Activated T-helper 1 cell treated with anti-CD3 and anti-CD28 coated beads, Interleukin-2, amount 50 U/mL, for 16 hours (primary cell): Measurements from ENCODE around the gene EFHC1.

Experiments used
- DNase-seq, 2 donors: peaks; one replicate each; pipeline ENCODE4 v3.0.0-alpha.2; 2020; ENCODE audit warnings: low read depth in 1 of 2, low spot score in 1 of 2

The EFHC1 gene

DNA sequence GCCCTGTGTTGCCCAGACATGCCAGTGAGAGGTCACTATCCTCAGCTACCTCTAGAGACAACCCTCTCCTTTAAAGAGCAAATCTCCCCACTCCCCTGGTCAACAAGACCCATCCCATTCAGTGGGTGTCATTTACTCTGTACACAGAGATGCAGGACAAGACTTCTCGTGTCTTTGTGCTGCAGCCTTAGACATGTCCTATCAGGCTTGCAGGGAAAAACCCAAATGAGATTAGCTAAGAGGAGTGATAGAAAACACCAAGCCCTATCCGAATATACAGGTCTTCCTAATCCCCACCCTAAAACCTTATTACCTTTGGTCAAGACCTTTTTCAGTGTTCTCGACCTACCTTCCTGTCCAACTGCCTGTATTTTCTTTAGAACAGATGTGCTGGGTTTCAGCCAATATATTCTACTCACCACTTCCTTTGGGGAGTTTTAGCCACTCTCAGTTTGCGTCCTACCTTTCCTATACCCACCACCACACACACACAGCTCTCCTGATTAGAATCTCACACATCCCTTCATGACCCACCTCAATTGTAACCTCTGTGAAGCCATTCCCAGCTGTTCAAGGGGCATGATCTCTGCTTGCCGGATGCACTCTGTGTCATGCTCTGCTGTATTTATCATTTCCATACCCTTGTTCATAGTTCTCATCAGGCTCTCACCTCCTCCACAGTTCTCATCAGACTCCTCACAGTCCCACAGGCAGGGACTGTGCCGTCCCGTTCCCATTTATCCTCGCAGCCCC lies 117.0 kb downstream of the EFHC1 start:
- no peak for DNase-seq

DNA sequence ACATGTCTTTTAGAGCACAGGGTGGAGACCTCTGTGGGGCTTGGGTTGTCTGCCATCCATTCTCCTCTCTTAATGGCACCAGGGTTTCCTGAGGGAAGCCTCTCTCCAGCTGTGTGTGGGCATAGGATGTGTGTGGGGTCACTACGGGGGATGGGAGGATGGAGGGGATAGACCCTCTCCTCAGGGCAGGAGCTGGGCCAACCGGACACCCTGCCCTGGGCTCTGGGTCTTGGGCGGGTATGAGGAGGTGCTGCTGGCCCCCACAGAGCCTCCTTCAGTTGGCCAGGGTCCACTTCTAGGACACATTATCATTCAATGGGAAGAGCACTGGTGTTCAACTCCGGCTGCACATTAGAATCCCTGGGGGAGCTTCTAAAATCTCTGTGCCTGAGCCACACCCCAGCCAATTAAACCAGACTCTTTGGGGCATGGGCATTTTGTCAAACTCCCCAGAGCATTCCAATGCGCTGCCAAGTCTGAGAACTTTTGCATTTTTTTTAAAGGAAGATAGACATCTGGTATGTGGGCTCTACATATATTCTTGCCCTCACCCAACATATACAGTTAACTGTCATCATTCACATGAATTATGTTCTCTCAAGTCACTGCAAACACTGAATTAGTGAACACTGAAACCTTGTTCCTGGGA lies 118.2 kb downstream of the EFHC1 start:
- DNase-seq: no peak

DNA sequence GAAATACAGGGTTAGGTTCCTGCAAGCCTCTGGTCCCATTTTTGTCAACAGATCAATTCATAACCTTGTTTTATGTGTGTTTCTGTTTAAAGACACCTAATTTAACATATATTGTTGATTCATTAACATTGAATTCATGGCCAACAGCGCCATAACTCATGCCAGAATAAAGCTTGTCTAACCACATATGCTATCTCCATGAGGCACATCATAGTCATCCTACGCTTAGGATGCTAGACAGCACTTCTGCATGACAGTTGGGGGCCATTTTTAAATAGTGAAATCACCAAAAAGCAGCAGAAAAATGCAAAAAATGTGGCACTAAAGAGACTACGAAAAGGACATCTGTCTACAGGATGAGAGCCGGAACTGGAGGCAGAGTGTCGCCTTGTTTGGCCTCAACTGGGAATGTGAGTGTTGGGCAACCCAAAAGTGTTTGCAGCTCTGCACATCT lies 118.8 kb downstream of the EFHC1 start:
- DNase-seq: no peak

DNA sequence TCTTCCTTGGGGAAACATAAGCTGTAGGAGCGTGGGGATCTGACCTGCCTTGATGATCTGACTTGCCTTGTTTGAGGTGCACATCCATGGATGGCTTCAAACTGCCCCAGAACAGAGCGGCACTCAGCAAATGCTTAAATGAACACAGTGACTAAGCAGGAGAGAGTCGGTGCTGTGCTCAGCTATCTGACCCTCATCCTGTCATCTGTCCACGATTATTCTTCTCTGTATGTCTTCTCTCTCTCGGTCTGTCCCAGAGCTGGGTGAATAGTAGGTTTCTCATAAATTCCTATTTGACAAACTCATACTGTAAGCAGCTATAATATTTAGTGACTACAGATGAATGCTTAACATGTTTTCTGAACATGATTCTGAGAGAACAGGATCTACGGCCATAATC lies 119.5 kb downstream of the EFHC1 start:
- DNase-seq: no peak

DNA sequence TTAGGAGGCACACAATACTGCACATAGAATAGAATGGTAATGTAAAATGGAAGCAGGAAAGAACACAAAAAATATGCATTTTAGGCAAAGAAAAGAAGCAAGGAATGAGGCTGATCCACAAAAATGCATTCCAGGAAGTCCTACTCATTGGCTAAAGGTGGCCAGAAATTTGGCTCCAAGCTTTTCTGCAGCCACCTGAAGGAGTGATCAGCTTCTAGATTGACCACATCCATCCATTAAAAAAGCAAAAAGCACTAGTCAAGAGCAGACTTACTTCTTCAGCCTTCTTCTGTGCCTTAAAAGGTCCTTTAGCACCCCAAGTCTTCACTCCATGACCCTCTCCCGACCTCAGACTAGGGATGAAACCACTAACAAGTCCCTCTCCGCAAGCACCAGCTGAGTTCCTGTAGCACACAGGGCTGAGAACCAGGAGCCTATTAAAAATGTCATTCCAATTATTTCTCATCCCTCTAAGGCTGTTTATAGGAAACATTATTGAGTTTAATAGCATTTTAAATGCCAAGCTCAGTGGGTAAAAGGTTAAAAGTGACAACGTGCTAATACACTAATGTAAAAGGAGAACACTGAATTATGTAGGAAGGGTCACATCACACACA lies 120.3 kb downstream of the EFHC1 start:
- DNase-seq: no peak

DNA sequence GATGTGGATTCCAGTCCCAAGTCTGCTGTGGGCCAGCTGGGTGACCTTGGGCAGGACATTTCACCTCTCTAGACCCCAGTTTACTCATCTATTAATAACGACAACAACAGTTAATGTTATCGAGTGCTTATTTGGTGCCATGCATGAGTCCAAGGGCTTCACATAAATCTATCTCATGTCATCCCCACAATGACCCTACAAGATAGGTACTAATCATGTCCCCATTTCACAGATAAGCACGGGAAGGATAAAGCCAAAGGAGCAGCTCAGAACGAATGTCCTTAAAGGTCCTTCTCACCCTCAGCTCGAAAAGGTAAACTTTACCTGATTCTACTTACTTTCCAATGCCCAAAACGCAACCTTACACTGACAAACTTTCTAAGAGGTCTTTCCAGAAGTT lies 121.0 kb downstream of the EFHC1 start:
- no peak for DNase-seq

DNA sequence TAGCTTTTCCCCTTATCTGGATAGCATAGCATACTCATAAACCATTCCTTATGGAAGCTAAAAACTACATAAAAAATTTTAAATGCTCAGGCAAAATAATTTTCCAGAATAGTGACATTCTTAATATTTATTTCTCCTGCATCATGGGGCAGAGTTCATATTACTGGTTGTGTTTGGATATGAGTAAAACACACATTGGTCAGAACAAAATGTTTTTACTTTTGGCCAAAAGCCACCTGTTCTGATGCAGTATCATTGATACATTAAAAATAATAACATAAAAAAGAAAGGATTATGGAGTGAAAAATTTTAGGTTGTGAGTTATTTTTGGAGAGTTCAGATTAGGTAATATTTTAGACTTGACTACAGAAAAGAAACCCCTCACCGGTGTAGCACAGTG lies 123.1 kb downstream of the EFHC1 start:
- no peak for DNase-seq

DNA sequence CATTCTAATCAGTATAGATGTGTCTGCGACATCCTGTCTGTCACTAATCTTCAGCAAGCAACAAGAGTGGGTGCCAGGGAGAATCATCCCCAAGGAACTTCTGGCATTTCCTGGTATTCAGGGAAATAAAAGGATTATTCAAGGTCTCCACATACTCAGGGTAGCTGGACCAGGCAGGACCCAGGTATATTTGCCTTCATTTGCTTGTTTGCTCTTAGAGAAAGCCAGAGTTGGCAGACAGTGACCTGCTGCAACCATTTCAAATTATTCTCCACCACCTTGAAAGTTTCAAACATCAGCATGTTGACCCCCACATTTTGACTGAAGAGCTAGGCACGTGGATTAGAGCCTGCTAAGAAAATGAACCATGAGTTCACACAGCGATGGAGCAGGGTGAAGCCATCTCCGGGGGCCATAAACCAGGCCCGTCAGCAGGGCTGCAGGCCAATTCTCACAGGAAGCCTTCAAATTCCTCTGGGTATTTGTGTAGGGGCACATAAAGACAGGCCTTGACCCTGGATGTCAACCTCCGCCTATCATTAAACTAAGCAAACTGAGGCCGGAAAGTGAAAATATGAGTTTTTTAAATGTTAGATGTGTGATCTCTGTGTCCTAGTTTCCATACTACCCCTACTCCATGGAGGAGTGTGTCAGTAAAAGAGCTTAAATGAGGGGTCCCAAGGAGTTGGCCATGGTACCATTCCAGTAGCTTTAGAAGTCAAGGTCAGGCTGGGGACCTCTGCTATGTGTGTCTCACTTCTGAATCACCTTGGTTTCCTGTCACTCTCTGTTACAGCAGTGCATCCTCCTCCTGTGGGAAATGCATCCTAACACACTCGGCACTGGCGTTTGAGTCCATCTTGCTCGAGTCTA lies 123.8 kb downstream of the EFHC1 start:
- no peak for DNase-seq

DNA sequence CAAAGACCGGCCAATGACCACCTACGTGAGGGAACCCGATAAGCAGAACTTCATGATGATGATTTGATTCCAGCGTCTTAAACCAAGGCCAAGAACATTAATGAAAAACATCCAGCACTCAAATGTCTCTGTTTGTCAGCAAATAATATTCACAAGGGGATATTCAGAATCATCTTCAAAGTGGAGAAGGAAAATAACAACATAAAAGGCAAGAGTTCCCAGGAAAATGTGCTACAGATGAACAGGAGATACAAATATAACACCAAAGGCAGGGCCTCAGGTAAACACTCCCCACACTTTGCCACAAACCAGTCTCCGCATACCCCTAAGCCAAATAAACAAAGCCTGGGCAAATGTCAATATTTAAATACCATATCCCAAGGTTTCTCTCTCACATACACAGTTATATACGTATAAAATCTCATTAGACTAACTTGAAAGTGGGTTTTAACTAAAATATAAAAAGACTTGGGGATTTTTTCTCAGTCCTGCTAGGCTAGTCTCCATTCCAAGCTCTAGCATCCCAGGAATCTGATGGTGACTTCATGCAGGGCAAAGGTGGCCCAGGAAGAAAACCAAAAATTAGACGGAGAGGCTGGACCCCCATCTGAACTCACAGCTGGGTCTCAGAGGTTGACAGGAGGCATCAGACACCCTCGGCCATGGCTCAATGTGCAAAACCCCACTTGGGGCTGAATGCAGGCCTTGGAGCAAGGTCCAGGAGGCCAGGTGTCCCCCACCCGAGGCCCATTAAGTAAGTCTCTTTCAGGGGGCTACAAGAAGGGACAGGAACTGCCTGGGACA lies 124.7 kb downstream of the EFHC1 start:
- no peak for DNase-seq

DNA sequence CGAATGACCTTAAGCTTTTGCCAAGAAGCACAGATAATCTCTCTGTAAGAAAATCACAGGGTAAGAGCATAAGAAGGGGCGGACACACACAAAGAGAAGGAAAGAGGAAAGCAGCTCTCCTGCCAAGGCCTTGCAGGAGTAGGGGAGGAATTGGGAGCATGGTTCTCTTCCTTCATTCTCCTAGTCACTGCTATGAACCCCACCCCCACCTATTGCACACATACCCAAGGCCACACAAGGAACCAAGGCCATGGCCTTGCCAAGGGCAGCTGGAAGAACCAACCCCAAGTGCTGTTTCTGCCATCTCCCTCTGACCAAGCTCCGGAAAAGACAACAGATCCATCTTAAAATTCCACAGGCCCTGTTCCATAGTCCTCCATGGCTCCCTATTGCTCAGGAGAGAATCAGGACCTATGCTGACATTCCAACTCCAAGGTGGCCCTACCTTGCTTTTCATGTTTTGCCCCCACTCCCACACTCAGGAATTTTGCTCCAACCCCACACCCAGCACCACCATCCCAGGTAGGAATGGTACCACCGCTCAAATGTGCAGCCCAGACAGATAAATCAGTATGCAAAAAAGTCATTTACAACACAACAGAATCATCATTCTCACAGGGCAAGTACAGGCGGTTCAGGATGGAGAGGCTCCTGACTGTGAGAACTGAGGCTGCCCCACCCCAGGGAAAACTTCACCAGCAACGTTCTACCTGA lies 125.4 kb downstream of the EFHC1 start:
- no peak for DNase-seq

DNA sequence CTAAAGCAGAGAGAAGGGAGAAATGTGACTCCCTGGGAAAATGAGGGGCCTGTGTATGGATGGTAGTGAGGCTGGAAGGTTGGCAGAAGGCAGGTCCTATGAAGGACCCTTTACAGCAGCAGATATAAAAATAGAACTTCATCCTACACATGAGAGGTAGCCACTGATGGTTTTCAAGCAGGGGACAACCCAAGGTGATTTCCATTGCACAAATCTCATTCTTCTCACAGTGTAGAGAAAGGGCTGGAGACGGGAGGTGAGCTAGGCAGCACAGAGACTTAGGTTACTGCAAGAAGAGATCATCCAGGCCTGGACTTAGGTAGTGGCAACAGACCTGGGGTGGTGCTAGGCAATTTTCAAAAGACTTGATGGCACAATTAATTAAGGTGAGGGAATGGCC lies 126.0 kb downstream of the EFHC1 start:
- no peak for DNase-seq

DNA sequence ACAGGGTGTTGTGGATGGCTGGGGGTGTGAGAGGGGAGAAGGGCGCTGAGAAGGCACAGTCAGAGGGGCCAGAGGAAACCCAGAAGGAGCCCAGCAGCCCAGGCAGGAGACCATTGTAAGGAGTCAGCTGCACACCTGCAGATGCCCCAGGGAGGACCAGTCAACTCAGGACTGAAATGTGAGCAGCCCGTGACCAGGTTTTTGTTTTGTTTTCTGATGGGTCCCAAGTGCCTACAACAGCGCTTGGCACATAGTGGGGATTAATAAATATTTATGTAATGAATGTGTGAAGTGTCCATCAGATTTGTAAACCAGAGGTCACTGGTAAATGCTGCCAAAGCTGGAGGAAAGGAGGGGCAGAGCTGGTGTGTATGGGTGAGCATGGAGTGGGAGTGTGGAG lies 126.5 kb downstream of the EFHC1 start:
- DNase-seq: no peak

DNA sequence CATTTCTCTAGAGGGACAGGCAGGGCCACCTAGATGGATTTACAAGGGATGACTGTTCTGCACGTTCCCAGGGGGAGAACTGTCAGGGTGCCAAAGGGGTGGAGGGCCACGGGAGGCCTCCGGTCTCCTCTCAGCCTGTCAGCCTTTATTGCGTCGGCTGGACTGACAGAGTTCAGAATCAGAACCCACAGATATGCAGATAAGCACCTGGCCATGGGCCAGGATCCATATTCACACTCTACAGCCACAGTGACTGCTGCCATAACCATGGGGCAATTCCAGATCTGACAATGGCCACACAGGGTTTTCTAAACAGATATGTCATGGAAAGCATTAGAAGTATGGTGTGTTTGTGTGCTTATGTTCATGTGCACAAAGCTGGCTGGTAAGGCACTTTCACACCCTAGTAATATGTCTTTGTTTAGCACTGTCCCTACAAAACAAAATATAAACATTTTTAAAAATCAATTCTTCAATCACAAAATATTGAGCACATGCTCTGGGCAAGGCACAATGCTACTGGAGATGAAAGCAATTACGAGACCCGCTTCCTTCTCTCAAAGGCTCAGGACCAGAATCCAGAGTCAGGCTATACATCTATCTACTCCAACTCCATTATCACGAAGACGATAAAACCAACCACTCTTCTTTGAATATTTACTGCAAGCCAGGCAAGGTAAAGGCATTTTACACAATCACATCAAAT lies 127.7 kb downstream of the EFHC1 start:
- DNase-seq: no peak

DNA sequence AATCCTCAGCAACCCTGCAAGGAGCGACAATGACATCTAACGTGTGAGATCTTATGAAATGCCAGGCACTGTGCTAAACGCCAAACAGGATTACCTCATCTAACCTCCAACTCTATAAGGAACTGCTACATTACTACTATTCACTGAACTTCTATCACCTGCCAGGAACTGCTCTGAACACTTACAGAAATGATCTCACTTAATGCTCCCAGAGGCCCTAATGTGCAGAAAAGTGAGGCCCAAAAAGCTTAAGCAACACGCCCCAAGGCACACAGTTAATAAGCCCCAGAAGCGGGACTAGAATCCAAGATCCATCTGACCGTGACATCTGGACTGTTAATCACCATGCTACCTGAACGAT lies 128.2 kb downstream of the EFHC1 start:
- DNase-seq: no peak

DNA sequence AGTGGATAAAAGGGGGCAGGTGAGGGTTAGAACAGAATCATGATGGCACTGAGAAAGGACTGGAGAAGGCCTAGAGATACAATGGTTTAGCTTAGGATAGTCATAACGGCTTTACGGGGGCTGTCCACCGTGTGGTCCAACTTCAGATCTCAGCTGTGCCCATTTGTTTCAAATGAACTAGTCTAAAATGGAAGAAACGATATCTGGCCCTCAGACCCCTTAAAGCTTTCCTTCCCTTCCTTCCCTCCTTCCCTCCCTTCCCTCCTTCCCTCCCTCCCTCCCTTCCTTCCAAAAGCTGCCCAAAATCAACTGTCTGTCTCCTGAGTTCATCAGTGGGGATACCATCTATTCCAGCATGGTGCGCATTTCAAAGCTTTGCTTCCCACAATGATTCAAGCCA lies 128.9 kb downstream of the EFHC1 start:
- DNase-seq: no peak

DNA sequence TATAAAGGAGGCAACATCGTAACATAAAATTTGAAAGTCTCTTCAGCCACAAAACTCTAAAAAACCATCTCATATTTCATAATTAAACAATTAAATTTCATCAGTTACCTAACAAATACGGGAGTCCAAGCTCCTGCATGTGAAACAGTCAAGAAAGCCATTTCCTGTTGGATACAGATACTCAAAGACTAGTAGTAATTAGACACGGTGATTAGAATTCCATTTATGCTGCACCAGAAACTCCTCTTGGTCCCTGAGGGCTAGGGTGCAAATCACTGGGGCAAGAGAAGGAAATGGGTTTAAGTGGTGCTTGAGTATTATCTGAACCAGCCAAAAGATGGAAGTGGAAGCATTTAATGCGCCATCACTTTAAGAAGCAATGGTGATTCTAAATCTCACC lies 129.3 kb downstream of the EFHC1 start:
- DNase-seq: no peak

DNA sequence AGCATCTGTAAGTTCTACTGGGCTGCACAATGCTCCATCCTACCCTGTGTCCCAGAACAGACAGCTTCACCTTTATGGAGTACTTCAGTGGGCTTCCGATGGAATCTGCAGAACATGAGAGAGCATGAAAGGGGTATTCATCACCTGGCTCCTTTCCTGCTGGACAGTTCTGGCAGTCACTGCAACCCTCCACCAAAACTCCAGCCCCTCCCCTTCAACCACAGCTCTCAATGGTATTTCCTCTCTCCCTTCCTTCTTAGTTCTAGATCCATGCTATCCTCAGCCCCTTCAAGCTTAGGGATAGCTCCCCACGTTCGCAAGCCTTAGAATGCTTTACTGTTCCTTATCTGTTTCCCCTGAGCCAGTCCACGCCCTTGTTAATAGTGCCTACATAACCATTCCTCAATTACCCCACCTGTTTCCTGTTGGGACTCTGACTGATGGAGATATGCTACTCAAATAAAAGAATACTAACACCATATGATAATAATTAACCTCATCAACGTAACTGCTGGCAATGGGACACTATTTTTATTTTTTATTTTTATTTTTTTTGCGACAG lies 130.0 kb downstream of the EFHC1 start:
- DNase-seq: no peak

DNA sequence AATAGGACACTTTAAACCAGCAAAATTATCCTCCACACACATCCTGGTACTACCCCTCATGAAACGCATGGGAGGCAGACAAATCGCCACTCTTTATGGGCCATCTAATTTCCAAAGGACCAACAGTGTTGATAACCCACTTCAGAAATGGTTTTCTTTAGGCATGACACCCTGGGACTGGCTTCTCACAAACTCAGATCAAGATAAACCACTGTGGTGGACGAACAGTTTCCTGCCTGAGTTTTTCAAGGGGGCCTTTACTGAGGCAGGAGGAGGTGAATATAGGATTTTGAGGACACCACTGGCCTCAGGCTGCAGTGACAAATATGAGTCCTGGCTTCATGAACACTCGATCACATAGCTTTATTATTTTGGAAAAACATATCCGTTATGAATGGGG lies 130.7 kb downstream of the EFHC1 start:
- DNase-seq: no peak
